TTC549 (cell line): ENCODE data around the gene HYPK.
"Not testable (repeated sequence)": the region's sequence is repeated elsewhere in the genome, so short reads cannot be mapped to it uniquely, and the experiment has no call there.

ENCODE experiments used
- FAIRE-seq: peaks from 2 replicates; lab custom pipeline; 2012; peaks lifted over from hg19 to GRCh38; lab: Jason Lieb, UNC

HYPK gene

GRCh38 chr15:43795997-43796396 is 4.4 kb upstream of the HYPK start:
- no peak for FAIRE-seq

- FAIRE-seq, result no peak
These were observed 3.8 kb upstream of the HYPK start for GRCh38 chr15:43796566-43796965.

- no peak for FAIRE-seq
These were observed 1.0 kb upstream of the HYPK start for GRCh38 chr15:43799209-43799944.

- no peak for FAIRE-seq
These were observed 484 bp upstream of the HYPK start, which contains the start of gene SERINC4 for GRCh38 chr15:43799945-43800285. TSS of gene SERINC4 (minus strand) at chr15:43800220. CDS start at chr15:43799986, 234 bp downstream.

- FAIRE-seq, result not testable (repeated sequence)
These were observed 2.3 kb downstream of the HYPK start for GRCh38 chr15:43802676-43803075.

GRCh38 chr15:43808435-43808950 is 8.1 kb downstream of the HYPK start:
- no peak for FAIRE-seq

GRCh38 chr15:43808960-43809678 is 8.7 kb downstream of the HYPK start:
- FAIRE-seq, result no peak

GRCh38 chr15:43815064-43815463 is 14.7 kb downstream of the HYPK start:
- not testable (repeated sequence) for FAIRE-seq

- no peak for FAIRE-seq
These were observed 21.1 kb downstream of the HYPK start for GRCh38 chr15:43821505-43821904.

- peak; percentile 93 for FAIRE-seq
These were observed 24.2 kb downstream of the HYPK start, which contains the start of gene MFAP1 for GRCh38 chr15:43824302-43825246. TSS of gene MFAP1 (minus strand) at chr15:43824690. CDS start at chr15:43824569, 121 bp downstream.

- FAIRE-seq, result not testable (repeated sequence)
These were observed 24.9 kb downstream of the HYPK start for GRCh38 chr15:43825305-43825704.

GRCh38 chr15:43826029-43826507 is 25.7 kb downstream of the HYPK start:
- no peak for FAIRE-seq

- no peak for FAIRE-seq
These were observed 26.3 kb downstream of the HYPK start, which contains the start of gene WDR76 for GRCh38 chr15:43826508-43827341. TSS of gene WDR76 (plus strand) at chr15:43827002. CDS start at chr15:43827033, 31 bp downstream.

GRCh38 chr15:43828061-43828657 is 27.8 kb downstream of the HYPK start:
- FAIRE-seq, result no peak

- FAIRE-seq, result not testable (repeated sequence)
These were observed 29.6 kb downstream of the HYPK start for GRCh38 chr15:43829951-43830540.

GRCh38 chr15:43830691-43831275 is 30.4 kb downstream of the HYPK start:
- not testable (repeated sequence) for FAIRE-seq

- not testable (repeated sequence) for FAIRE-seq
These were observed 31.2 kb downstream of the HYPK start for GRCh38 chr15:43831519-43832052.

GRCh38 chr15:43832485-43832884 is 32.1 kb downstream of the HYPK start:
- FAIRE-seq, result not testable (repeated sequence)

GRCh38 chr15:43845421-43845820 is 45.0 kb downstream of the HYPK start:
- FAIRE-seq, result no peak
